Activated B cell treated with CpG ODN at 0.5 μM for 24 hours (primary cell): Measurements from ENCODE around the gene LRRC75B. TPM values are rescaled to one million over a fixed set of nuclear protein-coding genes. Genes with fewer than 3 reads are reported as not detected.
A peak's percentile ranks its signal among the peaks of the same experiment; 100 is the strongest.

Source experiments
- ATAC-seq: fragments of 200-7000 bp; cut with Tn5 transposase; one replicate; pipeline ENCODE4 v1.10.0; 2021; ENCODE audit warnings: low read depth, mild to moderate bottlenecking, moderate library complexity
- CTCF ChIA-PET: fragments of 350-600 bp; sonication (Branson Sonifier 250); formaldehyde crosslinking; loops from one replicate; lab custom pipeline; 2021; ENCODE audit warnings: antibody characterized with exemption; lab: Charles Lee
- POLR2A ChIA-PET: fragments of 350-600 bp; sonication (Branson Sonifier 250); formaldehyde crosslinking; loops from one replicate; lab custom pipeline; 2021; ENCODE audit warnings: antibody characterized with exemption; lab: Charles Lee
- DNase-seq: peaks from one replicate; pipeline ENCODE4 v3.0.0; 2022
- H3K27ac Mint-ChIP-seq: one replicate; pipeline ENCODE4 v1.8.0; 2020; ENCODE audit warnings: mixed read lengths
- H3K27me3 Mint-ChIP-seq: one replicate; pipeline ENCODE4 v1.8.0; 2021; ENCODE audit warnings: mixed read lengths
- H3K36me3 Mint-ChIP-seq: one replicate; pipeline ENCODE4 v1.8.0; 2021; ENCODE audit warnings: low read depth, mixed read lengths
- H3K4me1 Mint-ChIP-seq: one replicate; pipeline ENCODE4 v1.8.0; 2021; ENCODE audit warnings: mixed read lengths
- H3K4me3 Mint-ChIP-seq: one replicate; pipeline ENCODE4 v1.8.0; 2020; ENCODE audit warnings: mild to moderate bottlenecking, mixed read lengths
- H3K9me3 Mint-ChIP-seq: one replicate; pipeline ENCODE4 v1.8.0; 2020; ENCODE audit warnings: mixed read lengths
- CTCF ChIP-seq: fragments of 200-600 bp; IDR thresholded peaks from one replicate; pipeline ENCODE4 v1.8.0; 2022; ENCODE audit warnings: antibody characterized with exemption, mild to moderate bottlenecking
- intact Hi-C: fragments of 100-400 bp; cut with micrococcal nuclease; formaldehyde crosslinking; loops from one replicate; pipeline ENCODE4 v1.15.1; 2024
- total RNA-seq: library from RNA; stranded (reverse); gene quantifications from 2 replicates; pipeline ENCODE4 v1.2.3, GENCODE V29; 2022

Gene LRRC75B
- total RNA-seq, 1 donor from 2014 or later: 0.82 TPM

GRCh38 chr22:24565077-24565476, 27.8 kb downstream of the LRRC75B start:
- ChIA-PET CTCF (no interaction called here), POLR2A (no interaction called here)
- peaks cover 72% of the 10 kb centered on the region for H3K36me3 Mint-ChIP-seq
- no peak for TF ChIP-seq CTCF
- H3K27me3 Mint-ChIP-seq: no peaks in the 10 kb centered on the region
- no peaks in the 10 kb centered on the region for H3K9me3 Mint-ChIP-seq
- no peak overlapping the region for H3K4me3 Mint-ChIP-seq
- peaks cover 23% of the 10 kb centered on the region for H3K4me1 Mint-ChIP-seq
- H3K27ac Mint-ChIP-seq: no peak overlapping the region
- intact Hi-C loops: no loop called here
- ATAC-seq: no peak
- DNase-seq: no peak

- intact Hi-C loops: no loop called here
- ChIA-PET CTCF (no interaction called here), POLR2A (no interaction called here)
- no peak for ATAC-seq
- no peak for TF ChIP-seq CTCF
- peaks cover 70% of the 10 kb centered on the region for H3K36me3 Mint-ChIP-seq
- peaks cover 26% of the 10 kb centered on the region for H3K4me1 Mint-ChIP-seq
- DNase-seq: no peak
- H3K27ac Mint-ChIP-seq: no peak overlapping the region
- H3K4me3 Mint-ChIP-seq: no peak overlapping the region
- no peaks in the 10 kb centered on the region for H3K9me3 Mint-ChIP-seq
- H3K27me3 Mint-ChIP-seq: no peaks in the 10 kb centered on the region
Observed at GRCh38 chr22:24564376-24565058, 28.4 kb downstream of the LRRC75B start.

GRCh38 chr22:24563246-24563645, 29.6 kb downstream of the LRRC75B start:
- CTCF ChIA-PET: no interaction called here
- no peaks in the 10 kb centered on the region for H3K9me3 Mint-ChIP-seq
- peaks cover 75% of the 10 kb centered on the region for H3K36me3 Mint-ChIP-seq
- intact Hi-C loops: no loop called here
- TF ChIP-seq CTCF: no peak
- H3K4me1 Mint-ChIP-seq: peaks cover 39% of the 10 kb centered on the region
- no peak for ATAC-seq
- H3K27ac Mint-ChIP-seq: no peak overlapping the region
- H3K27me3 Mint-ChIP-seq: no peaks in the 10 kb centered on the region
- no peak overlapping the region for H3K4me3 Mint-ChIP-seq
- no peak for DNase-seq
- POLR2A ChIA-PET: interaction anchor here (0.7 kb wide), 1 partner anchor 558 kb away, joined by 4 read pairs; the partner anchor contains the start of gene GSTT4

- Mint-ChIP-seq H3K4me1 (peaks cover 63% of the 10 kb centered on the region), H3K4me3 (no peak overlapping the region), H3K9me3 (no peaks in the 10 kb centered on the region), H3K36me3 (peaks cover 68% of the 10 kb centered on the region), H3K27ac (peak overlapping the region; percentile 9), H3K27me3 (no peaks in the 10 kb centered on the region)
- CTCF ChIA-PET: no interaction called here
- intact Hi-C loops: loop anchor here (5.0 kb wide), 1 partner anchor 547 kb away; the partner anchor contains the start of gene CABIN1
- no peak for TF ChIP-seq CTCF
- ATAC-seq: no peak
- POLR2A ChIA-PET: interaction anchor here (0.6 kb wide), 1 partner anchor 38 kb away, joined by 8 read pairs; no protein-coding TSS in a partner anchor
- no peak for DNase-seq
Observed at GRCh38 chr22:24559471-24559870, 33.4 kb downstream of the LRRC75B start.

GRCh38 chr22:24555165-24556039, 37.5 kb downstream of the LRRC75B start, which contains the start of gene SNRPD3:
Gene SNRPD3 (plus strand): TSS chr22:24555999. CDS start chr22:24557675, 1,676 bp downstream.
- H3K4me3 Mint-ChIP-seq: peak within 1 kb of the TSS; percentile 99
- POLR2A ChIA-PET: interaction anchor here (0.6 to 3.8 kb wide), 26 partner anchors 10 to 1928 kb away, joined by 3 to 36 read pairs (median 4); partner anchors contain the start of genes ADORA2A, CABIN1, GNAZ and HPS4
- peak within 1 kb of the TSS; percentile 96 for H3K27ac Mint-ChIP-seq
- peaks cover 85% of the 10 kb centered on the region for H3K4me1 Mint-ChIP-seq
- H3K9me3 Mint-ChIP-seq: no peaks in the 10 kb centered on the region
- peak; percentile 83 for ATAC-seq
- TF ChIP-seq CTCF: no peak
- no peaks in the 10 kb centered on the region for H3K27me3 Mint-ChIP-seq
- H3K36me3 Mint-ChIP-seq: peaks cover 57% of the 10 kb centered on the region
- DNase-seq: peak; percentile 94
- CTCF ChIA-PET: interaction anchor here (1.6 kb wide), 1 partner anchor 30 kb away, joined by 4 read pairs; no protein-coding TSS in a partner anchor
- intact Hi-C loops: loop anchor here (1.0 to 5.0 kb wide), 7 partner anchors 53 to 641 kb away; partner anchors contain the start of gene CABIN1
